A549 (cell line): ENCODE results near the gene HAUS6. TPM values are rescaled to one million over a fixed set of nuclear protein-coding genes. Genes with fewer than 3 reads are reported as not detected.

Experiments used
- ATAC-seq, 2 experiments: fragments of 200-7000 bp in 1 of 2; fragments of >200 bp in 1 of 2; cut with Nextera tagmentation in 1 of 2; cut with Tn5 transposase in 1 of 2; 3 replicates each; pipeline versions ENCODE4 v1.8.0 to v1.9.1; 2018 to 2020; ENCODE audit warnings: mild to moderate bottlenecking in 1 of 2, moderate library complexity in 1 of 2
- CTCF ChIA-PET: fragments of 300-600 bp; sonication (Branson Sonifier 250); formaldehyde crosslinking; extraction: SDS; loops from one replicate; lab custom pipeline; 2021; ENCODE audit warnings: antibody characterized with exemption, inconsistent platforms; lab: Yijun Ruan, JAX
- POLR2A ChIA-PET: fragments of 350-600 bp; formaldehyde crosslinking; extraction: SDS; loops from one replicate; lab custom pipeline; 2021; ENCODE audit warnings: antibody characterized with exemption, inconsistent platforms; lab: Yijun Ruan, JAX
- DNase-seq, 2 experiments: peaks; one replicate each; pipeline versions ENCODE4 v3.0.0 to v3.0.0-alpha.2; 2011 to 2016; ENCODE audit warnings: low read depth in 1 of 2, low spot score in 1 of 2
- FAIRE-seq: peaks from 2 replicates; lab custom pipeline; 2011; peaks lifted over from hg19 to GRCh38; lab: Jason Lieb, UNC
- H3K27ac ChIP-seq, 2 experiments: fragments of >200 bp; sonication (Bioruptor Twin); formaldehyde crosslinking; 3 replicates each; pipeline ENCODE4 v1.5.1; 2016 to 2017
- H3K4me1 ChIP-seq: fragments of >200 bp; sonication (Bioruptor Twin); formaldehyde crosslinking; 3 replicates; pipeline ENCODE4 v1.6.1; 2016
- H3K4me2 ChIP-seq: fragments of >200 bp; sonication (Bioruptor Twin); formaldehyde crosslinking; 3 replicates; pipeline ENCODE4 v1.6.1; 2016
- H3K4me3 ChIP-seq: fragments of >200 bp; sonication (Bioruptor Twin); formaldehyde crosslinking; 3 replicates; pipeline ENCODE4 v1.5.1; 2016
- H3K9me3 ChIP-seq: fragments of >200 bp; sonication (Bioruptor Twin); formaldehyde crosslinking; 3 replicates; pipeline ENCODE4 v1.6.1; 2016
- CBX2 ChIP-seq: fragments of 200-600 bp; sonication (generic); IDR thresholded peaks from 2 replicates; pipeline ENCODE4 v1.6.1; 2016; ENCODE audit warnings: low read depth, mild to moderate bottlenecking, borderline replicate concordance
- CHD4 ChIP-seq: fragments of 200-600 bp; sonication (generic); IDR thresholded peaks from 2 replicates; pipeline ENCODE4 v1.6.1; 2016; ENCODE audit warnings: antibody characterized with exemption, mild to moderate bottlenecking, borderline replicate concordance
- EHF ChIP-seq: fragments of 250-450 bp; sonication (Bioruptor Pico); IDR thresholded peaks from 2 replicates; pipeline ENCODE4 v1.5.0; 2020; ENCODE audit warnings: mild to moderate bottlenecking
- EP300 ChIP-seq, 2 experiments: fragments of >200 bp; sonication (Bioruptor Twin); formaldehyde crosslinking; IDR thresholded peaks; 2 replicates in 1 of 2; 3 replicates in 1 of 2; pipeline ENCODE4 v1.6.1; 2016 to 2017
- ESRRA ChIP-seq: fragments of 150-350 bp; IDR thresholded peaks from 2 replicates; pipeline ENCODE4 v1.6.1; 2014; ENCODE audit warnings: mild to moderate bottlenecking, low read length, borderline replicate concordance
- FOSB ChIP-seq: fragments of 250-450 bp; sonication (Bioruptor Pico); IDR thresholded peaks from 2 replicates; pipeline ENCODE4 v1.5.0; 2020; ENCODE audit warnings: mild to moderate bottlenecking, moderate library complexity
- FOSL2 ChIP-seq, 2 experiments: fragments of 450-650 bp in 1 of 2; fragments of >200 bp in 1 of 2; sonication (Bioruptor Twin) in 1 of 2; formaldehyde crosslinking; IDR thresholded peaks; 2 replicates each; pipeline versions ENCODE4 v1.5.0 to v1.6.1; 2016 to 2020; ENCODE audit warnings: mild to moderate bottlenecking in 1 of 2, moderate library complexity in 1 of 2
- GATA3 ChIP-seq: IDR thresholded peaks from 2 replicates; pipeline ENCODE4 v1.6.1; 2012; ENCODE audit warnings: borderline replicate concordance
- HOXB13 ChIP-seq: fragments of 250-450 bp; sonication (Bioruptor Pico); IDR thresholded peaks from 2 replicates; pipeline ENCODE4 v1.5.0; 2020; ENCODE audit warnings: low read depth, mild to moderate bottlenecking, moderate library complexity
- HOXB5 ChIP-seq: fragments of 250-450 bp; sonication (Bioruptor Pico); IDR thresholded peaks from 2 replicates; pipeline ENCODE4 v1.5.0; 2020; ENCODE audit warnings: mild to moderate bottlenecking, moderate library complexity
- JUNB ChIP-seq: fragments of >200 bp; sonication (Bioruptor Twin); formaldehyde crosslinking; IDR thresholded peaks from 2 replicates; pipeline ENCODE4 v1.6.1; 2016
- KDM1A ChIP-seq: fragments of 200-600 bp; sonication (generic); IDR thresholded peaks from 2 replicates; pipeline ENCODE4 v1.6.1; 2016; ENCODE audit warnings: low read depth, mild to moderate bottlenecking
- MAFK ChIP-seq: fragments of 450-650 bp; IDR thresholded peaks from 2 replicates; pipeline ENCODE4 v1.6.1; 2014; ENCODE audit not compliant: partially characterized antibody
- MAZ ChIP-seq: fragments of 150-350 bp; IDR thresholded peaks from 2 replicates; pipeline ENCODE4 v1.6.1; 2014; ENCODE audit warnings: antibody characterized with exemption, low read depth, low read length, borderline replicate concordance
- MYC ChIP-seq: IDR thresholded peaks from 2 replicates; pipeline ENCODE4 v1.6.1; 2012; ENCODE audit warnings: mild to moderate bottlenecking, inconsistent platforms, low read length, improper control_type of control experiment, borderline replicate concordance
- NPAS2 ChIP-seq: fragments of 250-450 bp; sonication (Bioruptor Pico); IDR thresholded peaks from 2 replicates; pipeline ENCODE4 v1.8.0; 2022; ENCODE audit warnings: mild to moderate bottlenecking, moderate library complexity, borderline replicate concordance
- NR3C1 ChIP-seq: fragments of >200 bp; sonication (Bioruptor Twin); formaldehyde crosslinking; IDR thresholded peaks from 3 replicates; pipeline ENCODE4 v1.6.1; 2017
- PHF8 ChIP-seq: fragments of 200-600 bp; sonication (generic); IDR thresholded peaks from 2 replicates; pipeline ENCODE4 v1.6.1; 2016; ENCODE audit warnings: low read depth, mild to moderate bottlenecking, antibody characterized with exemption, moderate library complexity, borderline replicate concordance
- POLR2A ChIP-seq: IDR thresholded peaks from 2 replicates; pipeline ENCODE4 v1.6.1; 2012; ENCODE audit warnings: mild to moderate bottlenecking, low read length
- RNF2 ChIP-seq: fragments of 200-600 bp; sonication (generic); IDR thresholded peaks from 2 replicates; pipeline ENCODE4 v1.6.1; 2016; ENCODE audit warnings: low read depth, mild to moderate bottlenecking, antibody characterized with exemption, moderate library complexity, borderline replicate concordance
- TFCP2L1 ChIP-seq: fragments of 250-450 bp; sonication (Bioruptor Pico); IDR thresholded peaks from 2 replicates; pipeline ENCODE4 v1.5.0; 2021; ENCODE audit warnings: mild to moderate bottlenecking
- TP53 ChIP-seq: fragments of 250-450 bp; sonication (Bioruptor Pico); IDR thresholded peaks from 2 replicates; pipeline ENCODE4 v1.5.0; 2021; ENCODE audit warnings: mild to moderate bottlenecking, moderate library complexity
- WGBS: methylation state at CpG from one replicate; pipeline ENCODE4 v1.1.6; 2017; ENCODE audit errors: missing lambda C conversion rate; 5-methylcytosine and 5-hydroxymethylcytosine counted together
- polyA plus RNA-seq, 4 experiments: library from polyadenylated mRNA; depleted of rRNA in 3 of 4; stranded (reverse); fragments of >200 nt; fragmentation: RNase III in 1 of 4; extraction: RNeasy Plus Mini Kit Qiagen cat#74134 plus additional on column Dnase treatment in 1 of 4; gene quantifications; 2 replicates in 3 of 4; 3 replicates in 1 of 4; pipeline ENCODE4 v1.2.3, GENCODE V29; 2011 to 2017
- TF ChIP-seq, protein P1 (sequence below): fragments of 200-600 bp; sonication (generic); IDR thresholded peaks from 2 replicates; pipeline ENCODE4 v1.6.1; 2016; ENCODE audit warnings: antibody characterized with exemption, mild to moderate bottlenecking, moderate library complexity
- TF ChIP-seq, protein P2 (sequence below): fragments of 250-450 bp; sonication (Bioruptor Pico); IDR thresholded peaks from 2 replicates; pipeline ENCODE4 v1.5.0; 2020; ENCODE audit warnings: low read depth, mild to moderate bottlenecking, moderate library complexity
- TF ChIP-seq, protein P3 (sequence below): fragments of 250-450 bp; sonication (Bioruptor Pico); IDR thresholded peaks from 2 replicates; pipeline ENCODE4 v1.5.0; 2021; ENCODE audit warnings: mild to moderate bottlenecking, moderate library complexity, borderline replicate concordance
- TF ChIP-seq, protein P4 (sequence below): IDR thresholded peaks from 2 replicates; pipeline ENCODE4 v1.6.1; 2012

The HAUS6 gene
- polyA plus RNA-seq, 2 of the 4 experiments (the other 2 are of a cell fraction), result 22.4 to 34.6 TPM

DNA sequence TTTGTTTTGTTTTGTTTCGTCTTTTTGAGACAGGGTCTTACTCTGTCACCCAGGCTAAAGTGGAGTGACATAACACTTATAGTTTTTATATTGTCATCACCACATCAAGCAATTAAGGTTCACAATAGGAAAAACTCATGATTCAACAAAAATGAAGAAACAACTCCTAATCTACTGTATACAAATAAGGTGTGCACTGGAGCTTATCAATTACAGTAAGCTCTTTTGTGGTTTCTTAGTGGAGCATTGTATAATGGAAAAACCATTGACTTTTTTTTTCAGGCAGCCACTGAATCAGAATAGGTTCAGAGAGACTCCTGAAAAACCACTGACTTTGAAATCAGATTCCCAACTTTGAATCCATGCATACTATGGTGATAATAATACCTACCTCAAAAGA is 35.4 kb upstream of the HAUS6 start:
- FAIRE-seq (no peak), DNase-seq (no peak), ATAC-seq (no peak)
- POLR2A ChIA-PET, result no interaction called here
- Histone ChIP-seq H3K27ac (no peak overlapping the region), H3K4me3 (no peak overlapping the region), H3K4me1 (peaks cover 14% of the 10 kb centered on the region; the same call in 2 of the 3 replicates), H3K9me3 (no peaks in the 10 kb centered on the region), H3K4me2 (no peak overlapping the region)
- CTCF ChIA-PET, result interaction anchor here (0.9 kb wide), 1 partner anchor 9 kb away, joined by 3 read pairs; no protein-coding TSS in a partner anchor
- WGBS, result 92% methylated on average over 1 of the region's 1 CpG
- TF ChIP-seq MAFK (peak; percentile 27), GATA3 (no peak)
- TF ChIP-seq, protein P1, sequence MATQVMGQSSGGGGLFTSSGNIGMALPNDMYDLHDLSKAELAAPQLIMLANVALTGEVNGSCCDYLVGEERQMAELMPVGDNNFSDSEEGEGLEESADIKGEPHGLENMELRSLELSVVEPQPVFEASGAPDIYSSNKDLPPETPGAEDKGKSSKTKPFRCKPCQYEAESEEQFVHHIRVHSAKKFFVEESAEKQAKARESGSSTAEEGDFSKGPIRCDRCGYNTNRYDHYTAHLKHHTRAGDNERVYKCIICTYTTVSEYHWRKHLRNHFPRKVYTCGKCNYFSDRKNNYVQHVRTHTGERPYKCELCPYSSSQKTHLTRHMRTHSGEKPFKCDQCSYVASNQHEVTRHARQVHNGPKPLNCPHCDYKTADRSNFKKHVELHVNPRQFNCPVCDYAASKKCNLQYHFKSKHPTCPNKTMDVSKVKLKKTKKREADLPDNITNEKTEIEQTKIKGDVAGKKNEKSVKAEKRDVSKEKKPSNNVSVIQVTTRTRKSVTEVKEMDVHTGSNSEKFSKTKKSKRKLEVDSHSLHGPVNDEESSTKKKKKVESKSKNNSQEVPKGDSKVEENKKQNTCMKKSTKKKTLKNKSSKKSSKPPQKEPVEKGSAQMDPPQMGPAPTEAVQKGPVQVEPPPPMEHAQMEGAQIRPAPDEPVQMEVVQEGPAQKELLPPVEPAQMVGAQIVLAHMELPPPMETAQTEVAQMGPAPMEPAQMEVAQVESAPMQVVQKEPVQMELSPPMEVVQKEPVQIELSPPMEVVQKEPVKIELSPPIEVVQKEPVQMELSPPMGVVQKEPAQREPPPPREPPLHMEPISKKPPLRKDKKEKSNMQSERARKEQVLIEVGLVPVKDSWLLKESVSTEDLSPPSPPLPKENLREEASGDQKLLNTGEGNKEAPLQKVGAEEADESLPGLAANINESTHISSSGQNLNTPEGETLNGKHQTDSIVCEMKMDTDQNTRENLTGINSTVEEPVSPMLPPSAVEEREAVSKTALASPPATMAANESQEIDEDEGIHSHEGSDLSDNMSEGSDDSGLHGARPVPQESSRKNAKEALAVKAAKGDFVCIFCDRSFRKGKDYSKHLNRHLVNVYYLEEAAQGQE, result no peak
- TF ChIP-seq, all 56 proteins: peak for 1

DNA sequence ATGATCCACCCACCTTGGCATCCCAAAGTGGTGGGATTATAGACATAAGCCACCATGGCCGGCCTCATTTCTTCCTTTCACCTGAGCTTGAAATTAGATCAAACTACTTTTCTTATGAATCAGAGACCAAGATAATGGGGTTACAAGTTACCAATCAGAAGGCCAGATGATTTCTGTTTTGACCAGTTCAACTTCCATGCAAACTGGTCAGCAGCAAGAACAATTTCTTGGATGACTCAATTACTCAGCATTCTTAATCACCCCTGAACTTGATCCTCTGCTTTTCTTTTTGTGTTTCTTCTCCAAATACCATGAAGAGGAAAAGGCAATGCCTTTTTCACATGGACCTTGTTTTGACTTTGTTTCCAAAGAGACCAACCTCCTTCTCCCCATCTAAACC is 34.6 kb upstream of the HAUS6 start:
- no peak overlapping the region for H3K4me2 ChIP-seq
- H3K27ac ChIP-seq, result no peak overlapping the region
- H3K4me1 ChIP-seq, result peaks cover 6% of the 10 kb centered on the region; the same call in 2 of the 3 replicates
- CTCF ChIA-PET, result interaction anchor here (0.7 to 0.9 kb wide), 2 partner anchors 28 to 37 kb away, joined by 3 read pairs; no protein-coding TSS in a partner anchor
- no peaks in the 10 kb centered on the region for H3K9me3 ChIP-seq
- no peak for FAIRE-seq
- POLR2A ChIA-PET, result interaction anchor here (0.9 kb wide), 1 partner anchor 24 kb away, joined by 3 read pairs; no protein-coding TSS in a partner anchor
- TF ChIP-seq CHD4, result no peak
- TF ChIP-seq CBX2, result no peak
- no peak for TF ChIP-seq ESRRA
- TF ChIP-seq POLR2A, result no peak
- TF ChIP-seq FOSL2 (IDR thresholded peaks at IDR 0.05), result no peak
- TF ChIP-seq FOSL2 (CRISPR knock-in tag; IDR thresholded peaks at IDR 0.05), result no peak
- no peak for TF ChIP-seq PHF8
- no peak for TF ChIP-seq KDM1A
- 78% methylated on average over 1 of the region's 1 CpG for WGBS
- ATAC-seq, result no peak
- DNase-seq, result no peak
- no peak overlapping the region for H3K4me3 ChIP-seq

DNA sequence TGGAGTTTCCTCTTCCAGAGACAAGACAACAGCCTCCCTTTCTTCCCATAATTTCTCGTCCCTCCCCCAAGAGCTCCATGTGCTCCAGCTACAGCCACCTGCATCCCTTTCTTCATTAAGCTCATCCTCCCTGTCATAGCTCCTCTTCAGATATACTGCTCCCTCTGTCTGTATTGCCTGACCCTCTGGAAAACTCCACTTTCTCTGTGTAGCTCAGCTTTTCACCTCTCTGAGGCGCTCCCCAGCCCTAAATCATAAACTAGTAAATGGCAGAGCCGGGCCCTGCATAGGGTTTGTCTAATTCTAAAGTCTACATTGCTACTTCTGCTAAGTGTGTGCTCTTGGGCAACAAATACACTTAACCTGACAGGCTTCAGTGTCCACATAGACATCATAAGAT is 33.4 kb upstream of the HAUS6 start:
- H3K27ac ChIP-seq, result no peak overlapping the region
- ATAC-seq (peak; percentile 50 to 53; a peak in 5 of 6 replicates), DNase-seq (no peak), FAIRE-seq (no peak)
- POLR2A ChIA-PET, result no interaction called here
- no peak overlapping the region for H3K4me3 ChIP-seq
- no peaks in the 10 kb centered on the region for H3K9me3 ChIP-seq
- H3K4me2 ChIP-seq, result no peak overlapping the region
- WGBS, result 72% methylated on average over 3 of the region's 3 CpGs
- CTCF ChIA-PET, result interaction anchor here (0.6 to 0.9 kb wide), 3 partner anchors 44 to 231 kb away, joined by 3 read pairs; no protein-coding TSS in a partner anchor
- H3K4me1 ChIP-seq, result no peaks in the 10 kb centered on the region
- TF ChIP-seq HOXB13 (no peak), HOXB5 (CRISPR knock-in tag) (no peak), PHF8 (no peak), MYC (no peak), NR3C1 (no peak), EP300 (IDR thresholded peaks at IDR 0.05) (no peak), TP53 (CRISPR knock-in tag) (no peak), MAZ (no peak), NPAS2 (CRISPR knock-in tag) (no peak), RNF2 (no peak), ESRRA (no peak), JUNB (no peak), FOSB (CRISPR knock-in tag) (no peak), EHF (CRISPR knock-in tag) (no peak), TFCP2L1 (CRISPR knock-in tag) (no peak)
- TF ChIP-seq, protein P2, sequence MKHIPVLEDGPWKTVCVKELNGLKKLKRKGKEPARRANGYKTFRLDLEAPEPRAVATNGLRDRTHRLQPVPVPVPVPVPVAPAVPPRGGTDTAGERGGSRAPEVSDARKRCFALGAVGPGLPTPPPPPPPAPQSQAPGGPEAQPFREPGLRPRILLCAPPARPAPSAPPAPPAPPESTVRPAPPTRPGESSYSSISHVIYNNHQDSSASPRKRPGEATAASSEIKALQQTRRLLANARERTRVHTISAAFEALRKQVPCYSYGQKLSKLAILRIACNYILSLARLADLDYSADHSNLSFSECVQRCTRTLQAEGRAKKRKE (CRISPR knock-in tag), result no peak
- TF ChIP-seq, protein P3, sequence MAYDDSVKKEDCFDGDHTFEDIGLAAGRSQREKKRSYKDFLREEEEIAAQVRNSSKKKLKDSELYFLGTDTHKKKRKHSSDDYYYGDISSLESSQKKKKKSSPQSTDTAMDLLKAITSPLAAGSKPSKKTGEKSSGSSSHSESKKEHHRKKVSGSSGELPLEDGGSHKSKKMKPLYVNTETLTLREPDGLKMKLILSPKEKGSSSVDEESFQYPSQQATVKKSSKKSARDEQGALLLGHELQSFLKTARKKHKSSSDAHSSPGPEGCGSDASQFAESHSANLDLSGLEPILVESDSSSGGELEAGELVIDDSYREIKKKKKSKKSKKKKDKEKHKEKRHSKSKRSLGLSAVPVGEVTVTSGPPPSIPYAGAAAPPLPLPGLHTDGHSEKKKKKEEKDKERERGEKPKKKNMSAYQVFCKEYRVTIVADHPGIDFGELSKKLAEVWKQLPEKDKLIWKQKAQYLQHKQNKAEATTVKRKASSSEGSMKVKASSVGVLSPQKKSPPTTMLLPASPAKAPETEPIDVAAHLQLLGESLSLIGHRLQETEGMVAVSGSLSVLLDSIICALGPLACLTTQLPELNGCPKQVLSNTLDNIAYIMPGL (CRISPR knock-in tag), result no peak
- TF ChIP-seq, protein P4, sequence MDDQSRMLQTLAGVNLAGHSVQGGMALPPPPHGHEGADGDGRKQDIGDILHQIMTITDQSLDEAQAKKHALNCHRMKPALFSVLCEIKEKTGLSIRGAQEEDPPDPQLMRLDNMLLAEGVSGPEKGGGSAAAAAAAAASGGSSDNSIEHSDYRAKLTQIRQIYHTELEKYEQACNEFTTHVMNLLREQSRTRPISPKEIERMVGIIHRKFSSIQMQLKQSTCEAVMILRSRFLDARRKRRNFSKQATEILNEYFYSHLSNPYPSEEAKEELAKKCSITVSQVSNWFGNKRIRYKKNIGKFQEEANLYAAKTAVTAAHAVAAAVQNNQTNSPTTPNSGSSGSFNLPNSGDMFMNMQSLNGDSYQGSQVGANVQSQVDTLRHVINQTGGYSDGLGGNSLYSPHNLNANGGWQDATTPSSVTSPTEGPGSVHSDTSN, result no peak
